NCI-H1436 (cell line): ENCODE results near the gene OSBP2.
"Not testable (repeated sequence)": the region's sequence is repeated elsewhere in the genome, so short reads cannot be mapped to it uniquely, and the experiment has no call there.

Source experiments
- DNase-seq: peaks from one replicate; lab custom pipeline; 2025; lab: John Stamatoyannopoulos, UW

Gene OSBP2

DNA sequence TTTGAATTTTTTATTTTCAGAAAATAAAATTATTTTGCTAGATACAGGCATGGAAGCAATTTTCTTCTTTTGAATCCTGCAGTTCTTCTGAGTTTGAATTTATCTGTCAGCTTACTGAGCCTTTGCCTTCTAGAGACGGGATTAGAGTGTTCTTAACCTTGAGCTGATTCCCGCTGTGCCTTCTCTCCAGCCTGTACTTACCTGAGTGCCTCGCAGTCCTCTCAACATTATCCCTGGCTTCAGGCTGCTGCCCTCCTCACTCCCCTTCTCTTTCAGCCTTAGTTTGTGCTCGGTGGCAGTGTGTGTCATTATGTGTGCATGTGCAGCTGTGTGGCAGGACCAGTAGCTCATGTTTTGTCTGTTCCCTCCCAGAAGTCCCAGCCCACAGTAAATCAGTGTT, 24.3 kb downstream of the OSBP2 start:
- no peak for DNase-seq

DNA sequence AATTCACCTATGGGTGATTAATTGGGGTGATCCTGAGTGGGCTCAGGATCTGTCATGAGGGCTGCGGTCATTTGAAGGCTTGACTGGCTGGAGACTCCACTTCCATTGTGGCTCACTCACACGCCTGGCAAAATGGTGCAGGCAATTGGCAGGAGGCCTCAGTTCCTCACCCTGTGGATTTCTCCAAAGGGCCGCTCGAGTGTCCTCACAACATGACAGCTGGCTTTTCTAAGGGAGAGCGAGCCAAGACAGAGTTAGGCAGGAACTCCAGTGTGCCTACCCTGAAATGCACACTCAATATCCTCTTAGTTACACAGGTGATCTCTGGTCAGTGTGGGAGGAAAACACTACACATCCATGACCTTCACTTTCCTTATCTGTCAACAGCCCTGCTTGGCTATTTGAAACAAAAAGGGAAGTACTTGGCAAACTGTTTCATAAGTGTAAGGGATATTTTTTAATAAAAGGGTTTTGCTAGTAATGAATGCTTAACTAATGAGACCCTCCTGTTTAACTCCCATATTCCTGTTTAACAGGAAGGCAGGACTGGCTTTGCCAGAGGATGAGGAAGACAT, 25.7 kb downstream of the OSBP2 start:
- DNase-seq: no peak

DNA sequence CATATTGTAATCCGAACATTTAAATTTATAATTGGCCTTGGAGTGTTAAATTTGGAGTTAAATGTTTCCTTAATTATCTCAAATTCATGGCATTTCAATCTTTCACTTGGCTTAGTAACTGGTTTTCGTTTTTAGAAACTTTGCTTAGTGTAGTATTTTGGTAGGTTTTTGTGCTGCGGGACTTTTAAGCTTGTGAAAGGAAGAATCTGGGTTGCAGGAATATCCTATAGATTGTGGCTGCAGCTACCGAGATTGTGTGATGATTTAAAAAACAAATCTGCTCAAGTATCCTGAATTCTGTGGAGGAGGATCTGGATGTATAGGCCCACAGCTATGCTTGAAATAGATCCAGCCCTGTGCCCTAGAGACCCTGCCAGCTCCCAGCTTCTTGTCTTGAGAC, 27.1 kb downstream of the OSBP2 start:
- no peak for DNase-seq

DNA sequence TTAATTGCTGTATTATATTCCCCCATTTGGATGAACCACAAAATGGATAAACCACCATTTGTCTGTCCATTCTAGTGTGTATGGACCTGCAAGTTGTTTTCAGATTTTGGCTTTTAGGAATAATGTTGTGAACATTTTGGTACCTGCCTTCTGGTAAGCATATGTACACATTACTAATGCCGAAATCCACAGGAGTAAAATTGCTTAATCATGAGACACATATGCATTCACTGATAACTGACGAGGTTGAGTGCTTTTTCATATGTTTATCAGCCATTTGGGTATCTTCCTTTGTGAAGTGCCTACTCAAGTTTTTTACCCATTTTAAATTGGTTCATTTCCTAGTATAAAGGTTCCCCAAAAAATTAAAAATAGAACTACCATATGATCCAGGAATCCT, 34.2 kb downstream of the OSBP2 start:
- no peak for DNase-seq

DNA sequence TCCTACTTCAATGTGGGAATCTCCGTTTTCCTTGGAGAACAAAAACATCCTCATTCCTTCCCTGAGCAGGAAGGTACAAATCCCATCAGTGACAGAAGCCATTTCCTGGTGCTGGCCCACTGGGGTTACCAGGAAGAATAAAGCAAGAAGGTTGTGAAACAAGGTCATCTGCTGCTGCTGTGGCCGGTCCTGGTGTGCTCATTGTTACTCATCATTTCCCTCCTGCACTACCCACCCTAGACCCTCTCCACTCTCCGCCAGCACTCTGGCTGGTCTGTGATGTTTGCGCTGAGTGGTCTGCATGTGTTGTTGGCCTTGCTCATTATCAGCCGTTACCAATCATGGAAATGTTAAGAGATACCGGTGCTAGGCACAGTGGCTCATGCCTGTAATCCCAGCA, 37.0 kb downstream of the OSBP2 start:
- no peak for DNase-seq

DNA sequence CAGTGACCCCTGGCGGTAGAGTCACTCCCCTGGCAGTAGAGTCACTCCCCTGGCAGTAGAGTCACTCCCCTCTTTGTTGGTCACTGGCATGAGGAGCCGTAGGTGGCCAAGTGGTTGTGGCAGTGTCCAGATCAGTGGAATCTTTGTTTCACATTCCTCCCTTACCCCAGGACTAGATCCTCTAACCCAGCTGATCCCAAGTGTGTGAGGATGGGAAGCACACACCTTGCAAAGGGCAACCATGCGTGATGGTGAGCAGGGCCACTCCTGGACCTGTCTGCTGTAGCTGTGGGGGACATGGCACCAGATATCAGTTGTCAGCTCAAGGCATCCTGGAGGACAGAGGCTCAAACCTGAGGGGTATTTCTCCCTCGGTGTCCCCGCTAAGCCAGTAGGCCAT, 37.8 kb downstream of the OSBP2 start:
- DNase-seq: no peak

DNA sequence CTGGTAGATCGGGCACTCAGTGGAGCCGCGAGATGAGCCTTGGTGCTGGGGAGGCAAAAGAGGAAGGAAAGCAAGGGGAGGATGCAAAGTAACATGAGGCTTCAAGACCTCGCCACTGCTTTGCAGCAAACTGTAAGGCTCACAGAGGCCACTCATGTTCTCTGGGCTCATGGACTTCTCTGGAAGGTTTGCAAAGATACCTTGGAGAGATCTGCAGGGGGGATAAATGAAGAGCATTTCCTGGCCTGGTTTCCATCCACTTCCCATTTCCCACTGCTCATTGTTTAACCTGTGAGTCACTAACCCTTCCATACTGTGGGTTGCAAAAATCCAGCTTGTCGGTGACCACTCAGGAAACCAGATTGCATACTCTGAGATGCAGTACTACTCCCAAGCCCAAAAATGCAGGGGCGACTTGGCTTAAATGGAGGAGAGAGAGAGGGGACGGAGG, 38.5 kb downstream of the OSBP2 start:
- no peak for DNase-seq

DNA sequence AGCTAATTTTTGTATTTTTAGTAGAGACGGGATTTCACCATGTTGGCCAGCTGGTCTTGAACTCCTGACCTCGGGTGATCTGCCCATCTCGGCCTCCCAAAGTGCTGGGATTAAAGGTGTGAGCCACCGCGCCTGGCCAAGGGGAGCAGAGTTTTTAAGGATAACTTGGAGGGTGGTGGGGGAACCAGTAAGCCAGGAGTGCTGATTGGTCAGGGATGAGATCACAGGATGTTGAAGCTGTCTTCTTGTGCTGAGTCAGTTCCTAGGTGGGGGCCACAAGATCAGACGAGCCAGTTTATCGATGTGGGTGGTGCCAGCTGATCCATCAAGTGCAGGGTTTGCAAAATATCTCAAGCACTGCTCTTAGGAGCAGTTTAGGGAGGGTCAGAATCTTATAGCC, 45.3 kb downstream of the OSBP2 start:
- not testable (repeated sequence) for DNase-seq

DNA sequence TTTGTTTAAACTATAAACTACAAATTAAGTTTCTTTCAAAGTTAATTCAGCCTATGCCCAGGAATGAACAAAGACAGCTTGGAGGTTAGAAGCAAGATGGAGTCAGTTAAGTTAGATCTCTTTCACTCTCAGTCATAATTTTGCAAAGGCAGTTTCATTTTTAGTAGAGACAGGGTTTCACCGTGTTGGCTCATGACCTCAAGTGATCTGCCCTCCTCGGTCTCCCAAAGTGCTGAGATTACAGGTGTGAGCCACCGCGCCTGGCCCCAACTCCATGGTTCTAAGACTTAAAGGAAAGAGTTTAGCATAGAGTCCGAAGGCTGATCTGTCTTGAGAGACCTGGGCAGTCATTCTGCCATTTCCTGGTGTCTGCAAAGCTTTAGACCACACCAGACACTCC, 45.8 kb downstream of the OSBP2 start:
- not testable (repeated sequence) for DNase-seq

DNA sequence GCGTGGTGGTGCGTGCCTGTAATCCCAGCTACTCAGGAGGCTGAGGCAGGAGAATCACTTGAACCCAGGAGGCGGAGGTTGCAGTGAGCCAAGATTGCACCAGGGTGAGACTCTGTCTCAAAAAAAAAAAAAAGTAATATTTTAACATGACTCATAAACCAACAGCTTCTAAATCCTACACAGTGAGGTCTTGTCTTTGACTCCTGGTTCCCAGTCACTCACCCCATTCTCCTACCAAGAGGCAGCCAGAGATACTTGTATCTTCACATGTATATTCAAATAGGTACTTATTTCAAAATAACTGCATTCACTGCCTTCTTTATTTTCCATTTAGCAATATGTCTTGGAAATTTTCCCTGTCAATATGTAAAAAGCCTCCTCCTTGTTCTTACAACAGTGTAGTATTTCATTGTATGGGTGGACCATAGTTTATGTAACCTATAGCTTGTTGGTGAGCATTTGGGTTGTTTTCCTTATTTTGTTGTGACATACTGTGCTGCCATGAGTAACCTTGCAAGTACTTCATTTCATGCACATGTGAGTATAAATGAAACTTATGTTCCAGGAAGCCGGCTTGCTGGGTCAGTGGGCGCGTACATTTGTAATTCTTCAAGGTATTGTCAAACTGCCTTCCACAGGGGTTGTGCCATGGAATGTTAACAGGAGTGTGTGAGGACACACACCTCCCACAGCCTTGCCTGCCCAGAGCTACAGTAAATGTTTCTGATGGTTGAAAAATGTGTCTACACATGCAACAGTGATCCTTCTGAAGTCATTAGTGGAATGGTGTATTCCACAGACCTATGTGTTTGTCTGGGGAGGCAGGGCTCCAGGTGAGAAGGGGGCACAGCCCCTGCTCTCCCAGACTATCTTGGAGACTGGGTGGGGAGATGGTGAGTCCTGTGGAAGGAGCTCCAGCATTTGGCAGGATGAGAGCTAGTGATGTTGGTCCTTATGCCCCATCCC, 47.9 kb downstream of the OSBP2 start:
- DNase-seq: no peak

DNA sequence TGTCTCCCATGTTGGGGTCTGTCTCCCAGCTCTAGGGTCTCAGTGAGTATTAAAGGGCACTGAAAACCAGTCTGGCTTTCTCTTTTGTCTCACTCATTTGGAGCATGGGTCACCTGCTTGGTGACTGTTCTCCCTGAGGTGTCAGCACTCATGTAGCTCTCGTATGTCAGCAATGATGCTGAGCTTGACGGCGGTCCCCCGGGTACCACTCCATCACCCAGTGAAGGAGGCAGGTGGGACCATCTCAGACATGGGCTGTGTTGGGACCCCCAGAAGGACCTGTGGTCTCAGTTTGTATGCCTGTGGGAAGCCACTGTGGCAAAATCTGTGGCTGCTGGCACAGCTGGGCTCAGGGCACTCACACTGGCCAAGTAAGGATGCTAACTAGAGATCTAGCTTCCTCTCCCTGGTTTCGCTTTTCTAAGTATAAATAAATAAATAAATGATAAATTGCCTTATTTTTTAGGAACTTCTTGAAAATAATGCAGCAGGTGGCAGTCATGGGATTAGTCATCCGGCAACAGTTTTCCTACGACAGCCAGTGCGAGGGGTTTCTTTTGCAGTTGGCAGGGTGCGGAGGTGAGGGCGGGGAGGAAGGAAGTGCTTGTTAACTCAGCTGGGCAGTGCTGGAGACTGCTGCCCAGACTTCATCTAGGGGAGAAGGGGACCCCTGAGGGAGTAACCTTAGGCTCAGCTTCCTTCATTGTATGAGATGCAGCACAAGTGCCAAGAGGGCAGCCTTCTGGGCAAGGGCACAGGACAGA, 48.8 kb downstream of the OSBP2 start:
- no peak for DNase-seq

DNA sequence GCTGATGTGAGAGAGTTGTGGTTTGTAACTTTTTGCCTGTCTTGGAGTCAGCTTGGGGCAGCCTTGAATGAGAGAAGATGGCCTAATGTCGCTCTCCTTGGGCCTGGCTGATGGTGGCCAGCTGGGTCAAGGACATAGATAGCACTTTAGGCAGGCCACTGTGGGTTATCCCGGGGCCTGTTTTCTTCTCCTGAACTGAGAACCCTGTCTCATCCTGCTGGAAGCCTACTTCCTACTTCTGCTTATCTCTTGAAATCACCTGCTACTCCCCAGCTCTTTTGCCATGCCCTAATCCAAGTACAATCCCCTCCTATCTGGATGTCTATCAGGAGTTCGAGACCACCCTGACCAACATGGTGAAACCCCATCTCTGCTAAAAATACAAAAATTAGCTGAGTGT, 49.5 kb downstream of the OSBP2 start:
- DNase-seq: no peak

DNA sequence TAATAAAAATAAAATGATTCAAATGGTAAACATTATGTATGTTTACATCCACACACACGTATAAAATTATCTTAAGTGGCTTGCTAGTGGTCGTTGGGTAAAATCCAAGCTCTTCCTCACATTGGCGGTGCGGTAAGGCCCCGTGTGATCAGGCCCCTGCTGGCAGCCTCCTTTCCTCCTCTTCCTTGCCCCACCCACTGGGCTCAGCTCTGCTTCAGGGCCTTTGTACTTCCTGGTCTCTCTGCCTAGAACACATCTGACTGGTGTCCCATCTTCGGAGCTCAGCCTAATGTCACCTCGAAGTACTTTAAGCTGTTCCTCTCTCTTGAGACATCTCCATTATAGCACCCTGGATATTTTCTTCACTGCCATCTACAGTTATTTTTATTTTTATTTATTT, 52.8 kb downstream of the OSBP2 start:
- no peak for DNase-seq

DNA sequence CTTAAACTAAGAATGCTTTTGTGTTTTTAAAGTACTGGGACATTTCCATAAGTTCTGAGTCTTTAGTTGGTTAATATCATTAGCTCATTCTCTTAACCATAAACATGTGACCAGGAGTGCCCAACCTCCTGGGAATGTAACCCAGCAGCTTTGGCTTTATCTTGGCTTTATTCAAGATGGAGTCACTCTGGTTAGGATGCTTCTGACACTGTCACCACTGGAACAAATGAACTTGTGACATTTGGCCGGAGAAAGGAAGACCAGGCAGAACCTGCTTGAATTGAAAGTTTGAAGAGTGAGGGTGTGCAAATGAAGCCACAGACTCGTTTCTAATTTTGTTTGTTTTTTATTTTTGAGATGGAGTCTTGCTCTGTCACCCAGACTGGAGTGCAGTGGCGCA, 54.6 kb downstream of the OSBP2 start:
- DNase-seq: no peak

DNA sequence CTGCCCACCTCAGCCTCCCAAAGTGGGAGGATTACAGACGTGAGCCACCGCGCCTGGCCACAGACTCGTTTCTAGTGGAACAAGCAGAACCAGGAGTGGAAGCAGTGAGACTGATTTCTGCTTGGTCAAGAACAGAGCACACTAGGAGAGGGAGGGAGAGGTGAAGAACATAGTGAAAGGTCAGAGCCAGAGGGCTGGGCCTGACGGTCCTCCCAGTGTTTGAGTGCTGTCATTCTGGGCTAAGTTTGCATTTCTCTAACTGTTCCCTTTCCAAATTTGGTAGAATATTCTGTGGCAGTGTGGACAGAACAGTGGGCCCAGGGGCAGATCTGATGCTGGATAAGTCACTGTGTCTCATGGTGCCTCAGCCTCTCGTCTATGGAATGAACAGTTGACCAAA, 55.2 kb downstream of the OSBP2 start:
- no peak for DNase-seq

DNA sequence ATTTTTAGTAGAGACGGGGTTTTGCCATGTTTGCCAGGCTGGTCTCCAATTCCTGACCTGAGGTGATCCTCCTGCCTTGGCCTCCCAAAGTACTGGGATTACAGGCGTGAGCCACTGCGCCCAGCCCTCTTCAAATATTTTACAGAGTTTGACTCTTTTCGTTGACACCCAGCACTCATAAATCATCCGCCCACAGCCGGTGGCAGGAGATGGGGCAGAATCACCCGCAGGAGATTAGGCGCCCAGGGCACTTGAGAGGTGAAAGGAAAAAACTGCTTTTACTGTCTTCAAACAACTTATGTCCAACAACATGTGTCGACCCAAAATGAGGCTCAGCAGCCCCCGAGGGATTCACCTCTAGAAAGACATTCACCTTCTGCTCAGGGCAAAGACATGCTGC, 56.9 kb downstream of the OSBP2 start:
- DNase-seq: no peak

DNA sequence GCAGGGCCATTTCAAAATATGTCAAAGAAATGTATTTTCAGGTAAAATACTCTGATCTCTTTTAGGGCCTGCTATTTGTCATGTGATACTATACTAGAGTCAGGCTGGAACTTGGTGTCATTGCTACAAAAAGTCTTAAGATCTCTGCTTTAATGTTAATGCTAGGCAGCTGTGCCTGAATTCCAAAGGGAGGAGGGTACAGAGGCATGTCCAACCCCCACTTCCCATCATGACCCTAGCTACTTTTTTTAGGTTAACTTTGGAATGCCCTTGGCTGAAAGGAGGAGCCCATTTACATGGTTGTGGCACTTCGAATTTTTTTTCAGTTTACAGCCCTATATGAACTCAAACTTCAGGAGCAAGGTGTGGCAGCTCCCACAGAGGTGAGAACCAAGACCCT, 58.1 kb downstream of the OSBP2 start:
- DNase-seq: no peak

DNA sequence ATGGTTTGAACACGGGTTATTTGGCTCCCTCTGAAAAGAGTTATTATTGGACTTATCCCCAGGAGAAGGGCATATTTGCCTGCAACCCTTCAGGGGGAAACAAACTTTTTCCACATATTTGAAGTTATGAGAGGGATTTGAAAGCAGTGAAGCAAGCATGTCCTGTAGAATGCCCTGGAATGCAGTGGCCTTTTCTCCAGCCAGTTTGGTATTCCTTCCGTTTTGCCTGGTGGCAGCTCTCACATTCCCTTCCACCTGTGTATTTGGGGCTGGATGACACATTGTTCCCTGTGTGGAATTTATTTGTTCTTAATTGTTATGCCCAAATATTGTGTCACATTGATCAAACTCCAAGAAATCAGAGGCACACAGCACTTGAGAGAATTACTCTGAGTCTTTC, 59.0 kb downstream of the OSBP2 start:
- no peak for DNase-seq

DNA sequence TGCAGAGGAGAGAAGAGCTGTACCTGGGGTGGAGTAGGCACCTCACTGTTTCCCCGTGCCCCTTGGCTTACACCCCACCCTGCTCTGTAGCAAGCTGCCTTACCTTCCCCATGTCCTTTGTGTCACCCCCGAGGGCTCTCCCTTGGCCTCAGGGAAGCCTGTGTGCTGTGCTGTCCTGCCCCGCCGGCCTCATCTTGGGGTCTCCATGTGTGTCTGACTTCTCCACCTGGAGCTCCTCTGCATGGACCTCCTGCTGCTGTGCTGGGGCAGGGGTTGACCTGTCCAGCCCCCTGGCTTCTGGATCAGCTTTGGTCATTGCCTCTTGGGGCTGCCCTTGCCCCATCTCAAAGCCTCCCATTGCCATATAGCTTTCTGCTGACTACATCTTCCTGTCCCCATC, 59.8 kb downstream of the OSBP2 start:
- DNase-seq: no peak

DNA sequence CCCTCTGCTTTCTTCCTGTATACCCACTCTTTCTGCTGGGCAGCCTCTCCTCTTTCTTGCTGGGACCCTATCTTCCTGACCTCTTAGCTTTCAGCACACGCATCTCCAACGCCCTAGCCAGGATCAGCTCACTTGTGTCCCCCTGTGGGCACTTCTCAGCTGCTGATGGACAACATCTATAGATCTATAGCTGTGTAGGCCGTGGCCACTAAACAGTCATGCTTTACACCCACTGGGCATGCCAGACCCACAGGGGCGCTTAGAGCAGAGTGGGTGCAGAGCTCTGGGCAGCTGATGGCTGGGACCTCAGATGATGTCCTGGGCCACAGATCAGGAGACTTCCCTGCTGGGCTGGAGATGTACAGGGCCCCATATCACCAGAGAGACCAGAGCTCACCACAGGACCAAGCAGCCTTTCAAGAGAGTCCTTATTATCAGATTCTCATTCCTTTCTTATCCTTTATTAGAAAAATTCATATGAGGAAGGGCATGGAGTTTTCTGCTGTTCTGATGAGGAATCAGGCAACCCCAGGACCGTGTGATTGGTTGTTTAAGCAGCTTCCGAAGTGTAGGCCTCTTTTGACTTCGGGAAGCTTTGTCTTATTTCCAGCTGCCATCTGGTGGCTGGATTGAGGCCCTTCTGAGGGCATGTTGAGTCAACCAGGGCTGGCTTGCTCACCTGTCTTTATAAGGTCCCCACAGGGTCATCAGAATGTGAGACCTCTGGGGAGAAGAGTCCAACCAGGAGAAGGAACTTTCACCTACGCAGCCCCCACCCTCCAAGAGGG, 60.5 kb downstream of the OSBP2 start:
- DNase-seq: peak; percentile 36

DNA sequence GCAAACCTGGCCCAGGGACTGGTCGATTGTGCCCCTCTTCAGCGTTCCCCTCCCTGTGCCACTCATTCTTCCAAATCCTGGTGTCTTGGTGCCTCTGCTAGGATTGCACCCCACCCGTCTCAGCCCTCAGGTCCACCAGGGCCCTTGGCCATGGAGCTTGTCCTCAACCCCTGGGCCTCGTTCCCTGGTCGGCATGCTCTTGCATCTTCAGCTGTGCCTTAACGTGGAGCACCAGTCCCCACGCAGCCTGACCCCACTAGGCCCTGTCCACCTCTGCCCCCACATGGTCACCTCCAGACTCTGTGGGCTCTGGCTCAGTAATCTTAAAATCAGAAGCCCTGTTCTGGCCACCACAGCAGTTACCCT, 61.1 kb downstream of the OSBP2 start:
- no peak for DNase-seq
